ENCODE measurements around the gene MAN1A1. TPM values are rescaled to one million over a fixed set of nuclear protein-coding genes. Genes with fewer than 3 reads are reported as not detected.

Gene MAN1A1
- total RNA-seq, 2 donors from 2014 or later: 27.5 to 34.2 TPM

DNA sequence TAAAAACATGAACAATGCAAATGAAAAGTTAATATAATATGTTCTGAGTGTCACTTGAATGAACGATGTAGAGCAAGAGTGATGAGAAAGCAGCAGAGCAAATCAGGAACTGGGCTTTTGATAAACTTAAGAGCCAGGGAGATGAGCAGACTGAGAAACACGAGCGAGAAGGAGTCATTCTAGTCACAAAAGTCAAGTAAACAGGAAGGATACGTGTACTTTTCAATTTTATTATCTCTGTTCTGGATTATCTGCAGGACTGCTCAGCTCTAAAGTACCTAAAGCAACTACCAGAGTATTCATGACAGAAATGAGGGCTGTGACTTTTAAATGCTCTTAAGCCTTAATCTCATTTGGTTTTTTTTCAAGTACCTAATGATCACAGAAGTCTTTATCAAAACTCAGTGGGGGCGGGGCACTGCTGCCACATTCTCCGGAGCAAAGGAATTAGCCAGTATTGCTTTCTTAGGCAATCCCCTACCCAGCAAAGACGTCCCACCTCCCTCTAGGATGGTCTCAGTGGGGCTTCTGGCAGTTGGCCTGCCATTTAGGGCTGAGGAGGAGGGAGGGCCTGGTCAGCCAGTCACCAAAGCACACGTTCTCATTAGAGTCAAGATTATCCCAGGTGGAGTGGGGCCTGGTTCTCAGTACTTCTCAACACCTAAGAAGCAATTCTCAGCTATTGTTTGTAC lies 8.6 kb downstream of the MAN1A1 start:
- no peak overlapping the region for H3K4me3 Mint-ChIP-seq
- ATAC-seq (no peak), DNase-seq (ENCODE audit: low spot score) (no peak)
- peaks cover 47 to 69% of the 10 kb centered on the region in 2 donors for H3K4me1 Mint-ChIP-seq (ENCODE audit: low read depth in 2 of 2)
- no peaks in the 10 kb centered on the region for H3K9me3 Mint-ChIP-seq
- H3K27ac Mint-ChIP-seq: peak overlapping the region; percentile 19 to 38
- H3K27me3 Mint-ChIP-seq: no peaks in the 10 kb centered on the region
- H3K36me3 Mint-ChIP-seq: peaks cover 11% of the 10 kb centered on the region

DNA sequence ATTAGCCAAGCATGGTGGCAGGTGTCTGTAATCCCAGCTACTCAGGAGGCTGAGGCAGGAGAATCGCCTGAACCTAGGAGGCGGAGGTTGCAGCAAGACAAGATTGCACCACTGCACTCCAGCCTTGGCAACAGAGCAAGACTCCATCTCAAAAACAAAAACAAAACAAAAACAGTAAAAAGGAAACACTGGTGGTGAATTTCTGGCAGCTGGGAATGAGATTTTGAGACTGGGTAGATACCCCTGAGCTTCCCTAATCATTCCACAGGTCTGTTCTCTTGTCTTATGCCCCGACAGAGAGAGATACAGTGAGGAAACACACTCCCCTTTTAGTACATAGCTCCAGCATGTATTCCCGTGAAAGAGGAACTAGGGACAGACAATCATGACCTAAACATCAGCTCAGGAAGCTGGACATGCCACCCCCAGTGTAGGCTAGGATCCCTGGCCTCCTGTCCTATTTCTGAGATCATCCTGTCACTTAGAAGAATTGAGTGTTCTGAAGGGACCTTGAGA lies 9.6 kb downstream of the MAN1A1 start:
- ATAC-seq (no peak), DNase-seq (ENCODE audit: low spot score) (no peak)
- Mint-ChIP-seq H3K4me3 (no peak overlapping the region), H3K36me3 (peaks cover 11% of the 10 kb centered on the region), H3K27ac (peak overlapping the region; percentile 19 to 38), H3K4me1 (ENCODE audit: low read depth in 2 of 2) (peaks cover 47 to 70% of the 10 kb centered on the region in 2 donors), H3K27me3 (no peaks in the 10 kb centered on the region), H3K9me3 (no peaks in the 10 kb centered on the region)

DNA sequence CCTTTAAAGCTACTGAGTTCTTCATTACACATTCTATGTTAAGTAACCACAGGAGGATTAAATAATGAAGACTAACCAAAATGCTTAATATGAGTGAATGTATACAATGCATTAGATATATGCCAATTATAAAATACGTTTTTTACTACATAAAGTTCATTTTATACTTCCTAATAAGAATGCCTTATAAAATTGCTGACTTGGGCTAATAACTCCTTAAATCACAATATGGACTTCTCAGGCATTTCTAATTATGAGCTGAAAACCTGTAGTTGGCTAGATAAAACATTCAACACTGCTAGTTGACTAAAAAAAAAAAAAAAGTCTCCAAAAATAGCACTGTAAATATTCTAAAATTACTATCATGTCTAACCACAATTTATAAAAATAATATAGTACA lies 11.8 kb downstream of the MAN1A1 start:
- no peaks in the 10 kb centered on the region for H3K27me3 Mint-ChIP-seq
- peaks cover 45 to 60% of the 10 kb centered on the region in 2 donors for H3K4me1 Mint-ChIP-seq (ENCODE audit: low read depth in 2 of 2)
- no peak overlapping the region for H3K27ac Mint-ChIP-seq
- H3K36me3 Mint-ChIP-seq: peaks cover 11% of the 10 kb centered on the region
- DNase-seq (ENCODE audit: low spot score) (no peak), ATAC-seq (no peak)
- H3K9me3 Mint-ChIP-seq: no peaks in the 10 kb centered on the region
- no peak overlapping the region for H3K4me3 Mint-ChIP-seq

DNA sequence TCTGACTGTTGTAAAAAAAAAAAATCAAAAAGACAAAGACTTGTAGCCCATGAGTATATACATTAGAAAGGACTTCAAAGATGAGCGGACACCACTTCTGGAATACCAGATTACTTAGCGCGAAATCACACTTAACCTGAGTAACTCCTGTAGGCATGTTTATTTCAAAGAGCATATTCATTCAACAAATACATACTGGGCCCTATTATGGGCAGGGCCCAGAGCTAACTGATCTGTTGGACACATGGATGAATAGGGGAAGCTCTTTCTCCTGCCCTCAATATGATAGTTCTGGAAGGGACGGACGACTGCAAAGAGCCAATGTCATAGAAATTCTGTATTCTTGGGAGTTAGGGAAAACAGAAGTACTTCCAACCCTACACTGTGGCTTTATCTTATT lies 12.3 kb downstream of the MAN1A1 start:
- Mint-ChIP-seq H3K27ac (no peak overlapping the region), H3K9me3 (no peaks in the 10 kb centered on the region), H3K4me1 (ENCODE audit: low read depth in 2 of 2) (peaks cover 40 to 55% of the 10 kb centered on the region in 2 donors), H3K36me3 (peaks cover 11% of the 10 kb centered on the region), H3K4me3 (no peak overlapping the region), H3K27me3 (no peaks in the 10 kb centered on the region)
- DNase-seq (ENCODE audit: low spot score) (no peak), ATAC-seq (no peak)

DNA sequence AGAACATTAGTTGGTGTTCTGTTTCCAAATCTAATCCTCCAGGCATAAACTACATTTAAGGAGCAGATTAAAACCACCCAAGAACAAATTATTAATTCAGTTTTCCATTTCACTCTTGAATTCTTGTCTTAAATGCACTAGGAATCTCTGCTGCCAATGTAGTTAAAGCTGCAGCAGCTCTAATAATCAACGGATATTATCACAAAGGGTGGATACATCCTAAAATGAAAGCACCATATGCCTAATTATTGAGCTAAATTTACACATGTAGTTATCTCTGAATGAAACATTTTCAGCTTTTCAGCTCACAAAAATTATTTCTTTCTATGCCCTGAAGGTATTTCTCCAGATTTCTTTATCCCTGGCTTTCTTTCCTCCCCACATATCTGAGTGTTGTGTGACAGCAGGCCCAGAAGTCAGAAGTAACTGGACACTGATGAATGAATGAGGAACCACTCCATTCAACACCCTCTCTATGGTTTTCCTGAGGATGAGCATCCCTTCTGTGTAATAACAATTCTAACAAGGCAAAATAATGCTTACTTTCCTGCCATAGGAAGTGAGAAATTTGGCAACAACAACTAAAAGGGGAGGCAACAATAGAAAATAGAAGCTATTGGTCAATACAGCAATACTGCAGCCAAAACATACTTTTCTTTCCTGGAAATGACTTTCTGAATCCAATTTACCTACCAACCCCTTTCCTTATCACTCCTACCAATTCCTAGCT lies 14.9 kb downstream of the MAN1A1 start:
- no peak for DNase-seq (ENCODE audit: low spot score)
- peaks cover 11% of the 10 kb centered on the region for H3K36me3 Mint-ChIP-seq
- H3K27ac Mint-ChIP-seq: peak overlapping the region in 1 of 2 donors; percentile 15
- no peak overlapping the region for H3K4me3 Mint-ChIP-seq
- H3K4me1 Mint-ChIP-seq (ENCODE audit: low read depth in 2 of 2): peaks cover 44 to 58% of the 10 kb centered on the region in 2 donors
- no peaks in the 10 kb centered on the region for H3K27me3 Mint-ChIP-seq
- ATAC-seq: no peak
- H3K9me3 Mint-ChIP-seq: no peaks in the 10 kb centered on the region

DNA sequence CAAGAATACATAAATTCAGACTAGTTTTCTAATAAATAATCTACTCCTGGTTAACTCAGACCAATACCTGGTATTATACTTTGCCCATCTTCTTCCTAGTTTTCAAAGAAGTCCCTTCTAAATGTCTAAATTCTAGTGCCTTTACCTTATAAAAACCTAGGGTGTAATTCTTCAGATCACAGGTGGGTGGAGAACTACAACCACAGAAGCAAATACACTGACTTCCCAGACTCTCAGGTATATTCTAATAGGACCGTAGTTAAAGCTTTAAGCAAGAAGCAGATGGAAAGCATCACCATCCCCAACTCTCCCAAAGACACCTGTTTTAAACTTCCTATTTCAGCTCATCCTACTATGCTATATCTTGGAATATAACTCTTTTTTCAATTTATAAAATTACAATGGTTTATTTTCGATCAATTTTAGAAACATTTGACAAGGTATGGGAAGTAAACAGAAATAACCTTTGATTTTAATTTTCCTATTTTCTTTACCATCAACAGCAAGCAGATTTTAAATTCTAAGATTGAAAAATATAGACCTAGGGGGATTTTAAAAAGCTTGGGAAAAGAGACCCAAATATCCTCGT lies 15.8 kb downstream of the MAN1A1 start:
- Mint-ChIP-seq H3K36me3 (peaks cover 5% of the 10 kb centered on the region), H3K9me3 (no peaks in the 10 kb centered on the region), H3K27ac (no peak overlapping the region), H3K4me1 (ENCODE audit: low read depth in 2 of 2) (peaks cover 43 to 58% of the 10 kb centered on the region in 2 donors), H3K4me3 (no peak overlapping the region), H3K27me3 (no peaks in the 10 kb centered on the region)
- no peak for ATAC-seq
- no peak for DNase-seq (ENCODE audit: low spot score)

DNA sequence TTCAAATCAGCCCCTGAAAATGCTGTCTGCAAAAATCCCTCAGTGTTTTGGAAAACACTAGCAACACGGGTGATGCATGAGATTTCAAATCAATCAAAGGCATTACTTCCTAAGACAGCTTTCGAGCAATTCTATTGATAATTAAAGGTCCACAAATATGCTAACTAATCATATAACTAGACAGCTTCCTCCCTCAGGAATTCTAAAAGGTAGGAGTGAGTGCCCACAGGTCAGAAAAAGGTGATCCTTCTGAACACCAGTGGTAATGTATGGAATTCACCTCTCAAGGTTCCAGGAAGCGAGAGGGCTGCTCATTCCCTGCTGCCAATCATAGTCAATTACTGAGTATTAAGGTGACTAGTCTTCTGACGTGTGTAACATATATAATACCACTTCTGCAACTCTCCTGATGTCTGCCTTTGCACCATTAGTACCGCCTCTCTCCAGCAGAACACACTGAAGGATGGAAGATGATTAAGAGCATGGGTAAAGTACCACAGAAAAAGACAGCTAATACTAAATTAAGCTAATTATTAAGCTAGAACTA lies 16.4 kb downstream of the MAN1A1 start:
- Mint-ChIP-seq H3K9me3 (no peaks in the 10 kb centered on the region), H3K4me1 (ENCODE audit: low read depth in 2 of 2) (peaks cover 45 to 59% of the 10 kb centered on the region in 2 donors), H3K36me3 (no peaks in the 10 kb centered on the region), H3K4me3 (no peak overlapping the region), H3K27ac (no peak overlapping the region), H3K27me3 (no peaks in the 10 kb centered on the region)
- no peak for DNase-seq (ENCODE audit: low spot score)
- ATAC-seq: no peak

DNA sequence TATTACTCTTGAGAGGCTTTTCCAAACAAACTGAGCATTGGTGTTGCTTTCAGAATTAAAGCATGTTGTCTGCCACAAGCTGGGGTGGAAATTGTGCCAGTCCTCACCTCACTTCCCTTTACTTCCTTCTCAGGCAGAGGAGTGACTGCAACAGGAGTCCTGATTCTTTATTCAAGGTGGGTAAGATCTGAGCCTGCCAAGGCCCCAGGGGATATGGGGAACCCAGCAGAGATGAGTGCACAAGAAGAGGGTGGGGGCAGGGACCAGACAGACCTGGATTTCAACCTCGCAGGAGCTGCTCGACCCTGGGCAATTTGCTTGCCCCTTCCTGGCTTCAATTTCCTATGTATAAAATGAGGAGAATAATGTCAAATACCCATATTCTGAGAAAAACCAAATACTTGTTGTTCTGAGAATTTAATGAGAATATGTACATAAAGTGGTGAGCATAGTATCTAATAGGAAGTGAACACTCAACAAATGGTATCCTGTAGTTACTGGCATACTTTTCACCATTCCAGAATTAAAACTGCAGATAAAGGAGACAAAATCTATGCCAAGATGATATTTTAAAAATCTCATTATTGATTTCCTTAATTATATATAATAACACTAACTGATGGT lies 17.8 kb downstream of the MAN1A1 start:
- no peak for DNase-seq (ENCODE audit: low spot score)

DNA sequence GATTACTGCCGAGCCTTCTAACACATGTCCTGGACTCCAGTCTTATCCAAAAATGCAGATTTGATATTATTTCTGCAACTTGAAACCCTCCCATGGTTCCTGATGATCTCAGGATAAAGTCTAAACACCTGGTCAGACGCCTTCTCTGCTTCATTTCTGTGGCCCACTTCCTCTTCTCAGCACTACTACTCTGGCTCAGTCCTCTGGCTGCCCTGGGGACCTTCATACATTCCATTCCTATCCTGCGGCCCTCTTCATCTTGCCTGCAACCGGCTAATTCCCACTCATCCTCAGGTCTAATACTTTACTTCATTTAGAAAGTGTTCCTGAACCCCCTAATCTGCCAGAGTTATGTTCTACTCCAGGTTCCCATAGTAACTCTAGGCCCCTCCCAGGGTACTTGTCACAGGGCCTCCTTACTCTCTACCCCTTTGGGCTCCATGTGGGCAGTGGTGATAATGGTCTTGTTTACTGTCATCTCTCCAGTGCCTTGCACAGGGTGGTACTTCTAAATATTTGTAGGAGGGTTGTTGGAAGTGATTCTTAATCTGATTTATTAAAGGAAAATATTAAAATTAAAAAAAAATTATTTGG lies 18.9 kb downstream of the MAN1A1 start:
- Mint-ChIP-seq H3K27ac (peak overlapping the region in 1 of 2 donors; percentile 2), H3K36me3 (no peaks in the 10 kb centered on the region), H3K4me1 (ENCODE audit: low read depth in 2 of 2) (peaks cover 50 to 59% of the 10 kb centered on the region in 2 donors), H3K4me3 (no peak overlapping the region), H3K9me3 (no peaks in the 10 kb centered on the region), H3K27me3 (no peaks in the 10 kb centered on the region)
- DNase-seq (ENCODE audit: low spot score) (no peak), ATAC-seq (no peak)

More for the DNA sequence above, 17.8 kb downstream of the MAN1A1 start:
- no peaks in the 10 kb centered on the region for H3K9me3 Mint-ChIP-seq
- peaks cover 46 to 58% of the 10 kb centered on the region in 2 donors for H3K4me1 Mint-ChIP-seq (ENCODE audit: low read depth in 2 of 2)
- H3K36me3 Mint-ChIP-seq: no peaks in the 10 kb centered on the region
- H3K27ac Mint-ChIP-seq: no peak overlapping the region
- no peak for ATAC-seq
- H3K4me3 Mint-ChIP-seq: no peak overlapping the region
- no peaks in the 10 kb centered on the region for H3K27me3 Mint-ChIP-seq

DNA sequence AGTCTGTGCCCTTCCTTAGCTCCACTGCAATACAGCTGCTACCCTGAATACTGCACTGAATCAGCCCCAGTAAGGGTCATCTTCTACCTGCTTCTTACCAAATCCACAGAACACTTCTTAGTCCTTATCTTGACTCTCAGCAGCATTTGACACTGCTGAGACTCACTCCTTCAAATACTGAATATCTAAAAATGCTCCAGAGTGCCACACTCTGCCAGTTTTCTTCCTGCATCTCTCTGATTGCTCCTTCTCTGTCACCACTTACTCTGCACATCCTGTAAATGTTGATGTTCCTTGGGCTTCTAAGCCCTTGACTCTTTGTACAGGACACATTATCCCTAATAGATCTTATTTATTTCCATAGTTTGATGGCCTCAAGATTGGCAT lies 19.8 kb downstream of the MAN1A1 start:
- Mint-ChIP-seq H3K4me1 (ENCODE audit: low read depth in 2 of 2) (peaks cover 45 to 51% of the 10 kb centered on the region in 2 donors), H3K36me3 (no peaks in the 10 kb centered on the region), H3K27ac (peak overlapping the region in 1 of 2 donors; percentile 2), H3K9me3 (no peaks in the 10 kb centered on the region), H3K4me3 (no peak overlapping the region), H3K27me3 (no peaks in the 10 kb centered on the region)
- ATAC-seq (no peak), DNase-seq (ENCODE audit: low spot score) (no peak)

DNA sequence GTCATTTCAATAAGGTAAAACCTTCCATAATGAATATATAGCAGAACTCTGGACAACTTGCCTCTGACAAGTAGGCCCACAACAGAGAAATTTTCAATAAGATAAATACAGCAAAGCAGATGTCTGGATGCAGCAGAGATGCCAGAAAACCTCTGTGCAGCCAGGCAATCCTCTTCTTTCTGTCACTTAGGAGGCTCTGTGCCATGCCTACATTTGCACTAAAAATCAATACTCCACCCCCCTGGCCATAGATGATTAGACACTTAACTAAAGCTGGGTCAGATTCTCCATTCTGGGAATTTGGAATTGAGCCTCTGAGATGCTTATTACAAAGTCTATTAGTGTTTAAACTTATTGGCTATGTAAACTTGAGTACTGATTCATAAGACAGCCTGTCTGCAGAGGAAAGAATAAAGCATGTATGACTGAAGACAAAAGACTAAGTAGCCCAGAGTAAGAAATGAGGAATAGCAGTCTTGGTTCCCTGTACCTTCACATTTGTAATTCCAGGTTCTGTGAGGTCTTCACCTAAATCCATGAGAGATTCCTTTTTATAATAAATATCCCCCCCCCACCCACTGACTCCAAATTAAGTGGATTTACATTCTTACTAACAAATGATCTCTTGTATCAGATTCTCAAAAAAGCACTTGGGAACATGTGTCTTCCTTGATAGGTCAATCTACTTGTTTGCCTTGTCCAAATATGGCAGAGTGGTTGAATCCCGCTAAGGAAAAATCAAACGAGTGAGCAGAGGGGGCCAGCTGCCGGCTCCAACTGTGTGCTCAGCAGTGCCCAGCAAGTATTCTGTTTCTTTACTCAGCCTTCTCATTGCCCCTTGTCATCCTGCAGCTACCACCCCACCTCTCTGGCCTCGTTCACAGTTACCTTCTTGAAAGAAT lies 20.4 kb downstream of the MAN1A1 start:
- H3K4me3 Mint-ChIP-seq: no peak overlapping the region
- H3K9me3 Mint-ChIP-seq: no peaks in the 10 kb centered on the region
- no peaks in the 10 kb centered on the region for H3K36me3 Mint-ChIP-seq
- H3K4me1 Mint-ChIP-seq (ENCODE audit: low read depth in 2 of 2): peaks cover 45 to 49% of the 10 kb centered on the region in 2 donors
- DNase-seq (ENCODE audit: low spot score): no peak
- no peak overlapping the region for H3K27ac Mint-ChIP-seq
- H3K27me3 Mint-ChIP-seq: no peaks in the 10 kb centered on the region
- ATAC-seq: no peak

DNA sequence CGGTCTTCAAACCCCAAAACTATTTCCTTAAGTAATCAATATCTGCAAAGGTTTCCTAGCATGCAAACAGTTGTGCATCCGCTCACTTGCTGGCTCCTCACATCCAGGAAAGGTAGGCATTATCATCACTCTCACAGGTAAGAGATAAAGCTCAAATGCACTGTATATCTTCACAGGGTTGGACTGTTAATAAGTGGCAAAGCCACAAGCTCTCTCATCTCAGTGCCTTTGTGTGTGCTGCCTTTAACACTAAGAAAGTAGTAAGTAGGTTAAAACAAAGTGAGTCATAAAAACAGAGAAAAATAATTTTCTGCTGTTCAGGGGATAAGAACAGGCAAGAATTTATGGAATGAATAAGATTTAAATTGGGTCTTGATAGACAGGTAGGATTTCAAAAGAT lies 21.3 kb downstream of the MAN1A1 start:
- peak overlapping the region in 1 of 2 donors; percentile 44 for H3K27ac Mint-ChIP-seq
- no peak overlapping the region for H3K4me3 Mint-ChIP-seq
- ATAC-seq (peak in 1 of 2 donors; percentile 60), DNase-seq (ENCODE audit: low spot score) (no peak)
- peaks cover 50 to 55% of the 10 kb centered on the region in 2 donors for H3K4me1 Mint-ChIP-seq (ENCODE audit: low read depth in 2 of 2)
- H3K27me3 Mint-ChIP-seq: no peaks in the 10 kb centered on the region
- no peaks in the 10 kb centered on the region for H3K9me3 Mint-ChIP-seq
- H3K36me3 Mint-ChIP-seq: no peaks in the 10 kb centered on the region
